Measurements from ENCODE around the gene AGBL1.
A peak's percentile ranks its signal among the peaks of the same experiment; 100 is the strongest.

The AGBL1 gene

GRCh38 chr15:86236356-86237110, 156.9 kb downstream of the AGBL1 start:
- no peak for DNase-seq (ENCODE audit: low spot score)

- no peak for DNase-seq (ENCODE audit: low spot score)
These were observed 157.4 kb downstream of the AGBL1 start for GRCh38 chr15:86237111-86237500.

- DNase-seq (ENCODE audit: low spot score) = peak; percentile 10
These were observed 167.7 kb downstream of the AGBL1 start for GRCh38 chr15:86247249-86247955.

DNA sequence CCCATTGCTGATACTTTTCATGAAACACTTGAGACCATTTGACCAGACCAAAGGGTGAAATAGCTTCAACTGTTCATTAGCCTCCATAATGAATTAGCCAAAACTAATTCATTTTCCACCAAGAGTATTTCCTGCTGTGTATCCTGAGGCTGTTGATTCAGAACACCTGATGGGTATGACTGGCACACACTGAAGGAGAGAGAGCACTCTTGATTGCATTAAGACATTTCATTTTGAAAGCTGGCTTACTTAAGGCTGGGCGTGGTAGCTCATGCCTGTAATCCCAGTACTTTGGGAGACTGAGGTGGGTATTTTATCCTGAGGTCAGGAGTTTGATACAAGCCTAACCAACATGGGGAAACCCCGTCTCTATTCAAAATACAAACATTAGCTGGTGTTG, 175.6 kb downstream of the AGBL1 start:
- DNase-seq (ENCODE audit: low spot score) = no peak

- no peak for DNase-seq (ENCODE audit: low spot score)
These were observed 177.0 kb downstream of the AGBL1 start for GRCh38 chr15:86256628-86257027.

GRCh38 chr15:86259589-86259988, 179.9 kb downstream of the AGBL1 start:
- DNase-seq (ENCODE audit: low spot score) = no peak

DNA sequence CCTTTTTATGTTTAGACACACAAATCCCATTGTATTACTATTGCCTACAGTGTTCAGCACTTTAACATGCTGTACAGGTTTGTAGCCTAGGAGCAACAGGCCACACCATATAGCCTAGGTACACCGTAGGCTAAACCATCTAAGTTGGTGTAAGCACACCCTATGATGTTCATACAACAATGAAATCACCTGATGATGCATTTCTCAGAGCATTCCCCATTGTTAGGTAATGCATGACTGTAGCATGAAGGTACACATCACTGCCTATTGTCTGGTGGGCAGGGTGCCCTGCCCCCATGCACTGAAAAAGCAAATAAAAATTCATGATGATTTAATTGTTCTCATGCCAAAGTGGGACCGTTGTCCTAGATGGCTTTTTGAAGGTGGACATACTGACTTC, 183.6 kb downstream of the AGBL1 start:
- DNase-seq (ENCODE audit: low spot score) = no peak

- no peak for DNase-seq (ENCODE audit: low spot score)
These were observed 187.3 kb downstream of the AGBL1 start for GRCh38 chr15:86266896-86267484.

- DNase-seq (ENCODE audit: low spot score) = no peak
These were observed 188.2 kb downstream of the AGBL1 start for GRCh38 chr15:86267892-86268291.

DNA sequence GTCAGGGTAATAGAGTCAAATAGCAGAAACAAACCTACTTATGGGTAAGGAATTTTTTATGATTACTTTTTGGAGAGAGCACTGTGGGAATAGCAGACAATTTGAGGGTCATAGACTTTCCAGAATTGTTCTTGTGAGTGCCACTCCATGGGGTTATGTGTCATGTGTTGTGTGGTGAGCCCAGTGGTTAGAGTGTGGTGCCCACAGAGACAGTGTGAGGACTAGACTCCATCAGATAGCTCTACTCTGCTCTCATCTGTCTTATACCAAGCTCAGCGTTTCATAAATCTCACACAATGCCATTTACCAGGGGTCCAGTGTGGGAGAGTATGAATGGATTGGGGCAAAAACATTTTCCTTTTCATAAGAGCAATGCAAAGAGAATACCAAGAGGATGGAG, 188.9 kb downstream of the AGBL1 start:
- DNase-seq (ENCODE audit: low spot score) = no peak

- DNase-seq (ENCODE audit: low spot score) = no peak
These were observed 193.6 kb downstream of the AGBL1 start for GRCh38 chr15:86273309-86273708.

- DNase-seq (ENCODE audit: low spot score) = no peak
These were observed 195.7 kb downstream of the AGBL1 start for GRCh38 chr15:86275361-86275760.

DNA sequence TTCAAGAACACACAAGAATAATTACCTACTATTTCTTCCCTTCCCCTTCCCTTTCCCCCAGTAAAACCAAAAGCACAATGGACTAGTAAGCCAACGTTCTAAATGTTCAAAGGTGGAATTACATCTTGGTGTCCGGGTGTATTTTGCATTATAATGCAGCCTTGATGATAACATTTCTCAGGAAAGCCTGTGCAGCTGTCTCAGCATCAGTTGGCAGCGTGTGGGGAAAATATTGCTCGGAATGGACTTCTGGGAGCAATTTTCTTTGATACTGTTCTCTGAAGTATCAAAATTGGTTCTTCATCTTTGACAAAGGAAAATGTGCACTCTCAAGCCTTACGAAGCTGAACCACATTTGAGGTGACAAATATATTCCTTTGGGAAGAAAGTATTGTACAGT, 198.9 kb downstream of the AGBL1 start:
- no peak for DNase-seq (ENCODE audit: low spot score)

DNA sequence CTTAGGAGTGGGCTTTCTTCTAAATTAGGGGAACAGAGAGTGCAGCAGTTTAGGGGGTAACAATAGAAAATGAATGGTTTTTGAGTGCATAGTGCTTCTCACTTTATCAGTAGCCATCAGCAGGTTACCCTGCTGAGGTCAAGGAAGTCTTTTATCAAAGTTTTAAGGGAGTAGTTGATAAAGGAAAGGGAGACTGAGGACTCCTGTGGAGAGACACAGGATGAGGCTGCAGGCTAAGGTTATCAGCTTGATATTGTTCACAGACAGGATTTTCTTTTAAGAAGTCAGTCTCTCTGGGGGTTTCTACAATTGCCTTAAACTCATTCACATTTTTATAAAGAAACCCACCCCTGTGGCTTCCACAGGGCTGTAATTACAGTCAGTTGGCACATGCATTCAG, 205.0 kb downstream of the AGBL1 start:
- DNase-seq (ENCODE audit: low spot score) = no peak

GRCh38 chr15:86295511-86295910, 215.8 kb downstream of the AGBL1 start:
- DNase-seq (ENCODE audit: low spot score) = no peak

- no peak for DNase-seq (ENCODE audit: low spot score)
These were observed 217.1 kb downstream of the AGBL1 start for GRCh38 chr15:86296769-86297168.

GRCh38 chr15:86300390-86301125, 220.9 kb downstream of the AGBL1 start:
- no peak for DNase-seq (ENCODE audit: low spot score)

DNA sequence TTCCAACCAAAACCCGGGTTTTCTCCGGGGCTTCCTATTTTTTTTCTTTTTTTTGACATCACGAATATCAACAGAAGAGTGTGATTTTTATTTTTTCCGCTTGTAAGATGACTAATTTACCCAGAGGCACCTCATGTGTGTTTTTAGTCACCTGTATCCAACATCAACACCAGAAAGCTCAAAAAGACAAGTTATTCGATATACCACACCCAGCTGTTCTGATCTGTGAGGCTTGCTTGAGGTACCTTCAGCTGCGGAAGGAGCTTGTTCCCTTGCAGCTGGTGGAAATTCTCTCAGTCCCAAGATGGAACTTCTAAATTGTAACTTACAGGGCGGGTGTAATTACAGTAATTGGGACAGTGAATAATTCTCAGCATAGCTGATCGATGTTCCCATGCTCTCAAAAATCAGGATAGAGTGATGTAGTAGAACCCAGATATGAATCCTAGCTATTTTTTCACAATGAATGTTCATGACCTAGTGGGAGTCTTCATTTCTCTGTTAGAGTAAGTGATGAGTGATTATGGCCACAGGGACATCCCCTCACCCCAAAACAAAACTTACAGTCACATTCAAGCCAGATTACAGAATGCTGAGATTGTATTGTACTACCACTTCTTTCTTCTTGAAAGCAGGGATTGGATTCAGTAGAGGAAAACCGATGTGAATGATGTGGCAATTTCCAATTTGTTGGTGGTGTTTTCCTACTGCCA, 232.1 kb downstream of the AGBL1 start:
- no peak for DNase-seq (ENCODE audit: low spot score)

GRCh38 chr15:86312486-86312885, 232.8 kb downstream of the AGBL1 start:
- DNase-seq (ENCODE audit: low spot score) = no peak

- no peak for DNase-seq (ENCODE audit: low spot score)
These were observed 236.5 kb downstream of the AGBL1 start for GRCh38 chr15:86316216-86316615.

DNA sequence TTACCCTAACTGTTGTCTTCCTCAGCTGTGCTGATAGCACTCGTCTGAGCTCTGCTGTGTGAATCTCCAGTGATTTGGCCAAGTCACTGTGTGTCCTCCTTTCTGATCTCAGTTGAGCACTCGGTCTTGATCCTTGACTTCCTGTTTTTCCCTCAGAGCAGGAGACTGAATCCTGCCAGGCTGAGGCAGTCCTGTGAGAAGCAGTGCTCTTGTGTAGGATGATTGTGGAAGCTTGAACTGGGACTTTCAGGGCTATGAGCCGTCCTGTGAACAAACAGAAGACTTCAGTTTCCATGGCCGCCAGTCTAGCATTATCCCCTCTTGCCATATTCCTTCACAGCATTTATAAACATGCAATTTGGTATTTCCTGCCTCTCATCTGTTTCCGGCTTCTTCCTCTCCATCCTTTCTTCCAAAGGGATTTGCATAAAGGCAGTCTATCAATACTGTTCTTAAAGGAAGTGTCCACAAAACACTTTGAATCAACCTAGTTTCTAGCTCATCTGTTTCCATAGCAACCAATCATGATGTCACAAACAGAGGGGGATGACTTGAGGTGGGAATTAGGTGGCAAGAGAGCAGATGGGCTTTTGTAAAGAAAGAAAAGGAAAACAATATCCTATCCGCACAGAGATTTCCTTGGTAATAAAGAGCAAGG, 237.2 kb downstream of the AGBL1 start:
- DNase-seq (ENCODE audit: low spot score) = no peak

- no peak for DNase-seq (ENCODE audit: low spot score)
These were observed 237.7 kb downstream of the AGBL1 start for GRCh38 chr15:86317384-86317740.
